Measurements from ENCODE around the gene PRICKLE1.

PRICKLE1 gene

GRCh38 chr12:42587601-42588523, 1.7 kb downstream of the PRICKLE1 start:
- no peak for DNase-seq

GRCh38 chr12:42586268-42586667, 3.3 kb downstream of the PRICKLE1 start:
- no peak for DNase-seq

- DNase-seq = no peak
These were observed 3.7 kb downstream of the PRICKLE1 start for GRCh38 chr12:42585841-42586216.

- no peak for DNase-seq
These were observed 4.2 kb downstream of the PRICKLE1 start for GRCh38 chr12:42585154-42585840.

GRCh38 chr12:42584651-42585111, 4.9 kb downstream of the PRICKLE1 start:
- no peak for DNase-seq

- no peak for DNase-seq
These were observed 6.5 kb downstream of the PRICKLE1 start for GRCh38 chr12:42583016-42583415.

- DNase-seq = no peak
These were observed 7.0 kb downstream of the PRICKLE1 start for GRCh38 chr12:42582498-42582897.

GRCh38 chr12:42582050-42582449, 7.5 kb downstream of the PRICKLE1 start:
- DNase-seq = no peak

- no peak for DNase-seq
These were observed 13.2 kb downstream of the PRICKLE1 start for GRCh38 chr12:42576374-42576773.

- DNase-seq = no peak
These were observed 13.8 kb downstream of the PRICKLE1 start for GRCh38 chr12:42575717-42576116.

- no peak for DNase-seq
These were observed 14.7 kb downstream of the PRICKLE1 start for GRCh38 chr12:42574851-42575266.

GRCh38 chr12:42571327-42572009, 18.1 kb downstream of the PRICKLE1 start:
- no peak for DNase-seq

GRCh38 chr12:42570076-42570475, 19.5 kb downstream of the PRICKLE1 start:
- no peak for DNase-seq

GRCh38 chr12:42568952-42569915, 20.3 kb downstream of the PRICKLE1 start:
- peak; percentile 32 for DNase-seq

GRCh38 chr12:42565633-42566032, 23.9 kb downstream of the PRICKLE1 start:
- DNase-seq = no peak

GRCh38 chr12:42564996-42565395, 24.6 kb downstream of the PRICKLE1 start:
- no peak for DNase-seq

- DNase-seq = no peak
These were observed 25.0 kb downstream of the PRICKLE1 start for GRCh38 chr12:42564556-42564955.

GRCh38 chr12:42560977-42561376, 28.6 kb downstream of the PRICKLE1 start:
- DNase-seq = no peak

- no peak for DNase-seq
These were observed 31.9 kb downstream of the PRICKLE1 start for GRCh38 chr12:42557586-42558172.

GRCh38 chr12:42556917-42557316, 32.6 kb downstream of the PRICKLE1 start:
- DNase-seq = no peak

GRCh38 chr12:42552822-42553221, 36.7 kb downstream of the PRICKLE1 start:
- DNase-seq = no peak

GRCh38 chr12:42550800-42551199, 38.7 kb downstream of the PRICKLE1 start:
- DNase-seq = no peak

Measured in activated CD4-positive, alpha-beta T cell treated with anti-CD3 and anti-CD28 coated beads, Interleukin-2, amount 50 U/mL, for 16 hours (primary cell).